HG03469 (cell line): ENCODE data around the gene WSCD2.

Source experiments
- ATAC-seq: cut with Tn5 transposase; IDR thresholded peaks from one replicate; pipeline ENCODE4 v1.9.1; 2021; ENCODE audit warnings: mild to moderate bottlenecking, moderate library complexity, moderate number of reproducible peaks; ENCODE audit not compliant: unreplicated experiment

WSCD2 gene

GRCh38 chr12:108107293-108107692, 21.8 kb upstream of the WSCD2 start:
- no peak for ATAC-seq

- no peak for ATAC-seq
These were observed 19.6 kb upstream of the WSCD2 start for GRCh38 chr12:108109504-108109903.

- no peak for ATAC-seq
These were observed 19.1 kb upstream of the WSCD2 start for GRCh38 chr12:108109954-108110353.

GRCh38 chr12:108110844-108111243, 18.2 kb upstream of the WSCD2 start:
- ATAC-seq: no peak

GRCh38 chr12:108112832-108113556, 16.1 kb upstream of the WSCD2 start:
- no peak for ATAC-seq

- no peak for ATAC-seq
These were observed 13.7 kb upstream of the WSCD2 start for GRCh38 chr12:108115123-108116121.

- ATAC-seq: no peak
These were observed 12.8 kb upstream of the WSCD2 start for GRCh38 chr12:108116254-108116653.

- ATAC-seq: no peak
These were observed 12.4 kb upstream of the WSCD2 start for GRCh38 chr12:108116699-108117098.

GRCh38 chr12:108117163-108117849, 11.8 kb upstream of the WSCD2 start:
- no peak for ATAC-seq

GRCh38 chr12:108117902-108118301, 11.2 kb upstream of the WSCD2 start:
- no peak for ATAC-seq

- no peak for ATAC-seq
These were observed 9.7 kb upstream of the WSCD2 start for GRCh38 chr12:108119126-108119973.

GRCh38 chr12:108119974-108120862, 8.9 kb upstream of the WSCD2 start:
- no peak for ATAC-seq

GRCh38 chr12:108120863-108121165, 8.3 kb upstream of the WSCD2 start:
- no peak for ATAC-seq

GRCh38 chr12:108121320-108121719, 7.8 kb upstream of the WSCD2 start:
- ATAC-seq: no peak

- ATAC-seq: no peak
These were observed 7.2 kb upstream of the WSCD2 start for GRCh38 chr12:108121728-108122471.

GRCh38 chr12:108122644-108123043, 6.4 kb upstream of the WSCD2 start:
- ATAC-seq: no peak

- ATAC-seq: no peak
These were observed 5.7 kb upstream of the WSCD2 start for GRCh38 chr12:108123402-108123801.

GRCh38 chr12:108125073-108125472, 4.0 kb upstream of the WSCD2 start:
- no peak for ATAC-seq

- no peak for ATAC-seq
These were observed 2.9 kb upstream of the WSCD2 start for GRCh38 chr12:108126212-108126611.
